K562 (cell line): ENCODE results near the gene MYMX. TPM values are rescaled to one million over a fixed set of nuclear protein-coding genes. Genes with fewer than 3 reads are reported as not detected.

Source experiments
- FOXP4 ChIP-seq: sonication (generic); formaldehyde crosslinking; IDR thresholded peaks from 2 replicates; pipeline ENCODE4 v1.8.0; 2022; ENCODE audit warnings: mild to moderate bottlenecking, missing genetic modification reagents, borderline replicate concordance
- GABPB1 ChIP-seq: sonication (generic); formaldehyde crosslinking; IDR thresholded peaks from 2 replicates; pipeline ENCODE4 v1.8.0; 2022; ENCODE audit warnings: mild to moderate bottlenecking, missing genetic modification reagents
- JUN ChIP-seq, 2 experiments: sonication (generic) in 1 of 2; formaldehyde crosslinking in 1 of 2; IDR thresholded peaks; 2 replicates each; pipeline versions ENCODE4 v1.6.1 to v1.8.0; 2012 to 2022; ENCODE audit warnings: borderline replicate concordance in 2 of 2, mild to moderate bottlenecking in 2 of 2, improper control_type of control experiment in 1 of 2, low read depth in 1 of 2, low read length in 1 of 2, missing genetic modification reagents in 1 of 2
- MTA3 ChIP-seq: fragments of 450-650 bp; formaldehyde crosslinking; IDR thresholded peaks from 2 replicates; pipeline ENCODE4 v1.6.1; 2017; ENCODE audit warnings: mild to moderate bottlenecking, borderline replicate concordance
- SMARCE1 ChIP-seq: fragments of 450-650 bp; IDR thresholded peaks from 2 replicates; pipeline ENCODE4 v1.7.1; 2016; ENCODE audit warnings: mild to moderate bottlenecking
- STAT6 ChIP-seq: sonication (generic); formaldehyde crosslinking; IDR thresholded peaks from 2 replicates; pipeline ENCODE4 v1.8.1; 2023; ENCODE audit warnings: mild to moderate bottlenecking, missing genetic modification reagents
- TFAP4 ChIP-seq: sonication (generic); formaldehyde crosslinking; IDR thresholded peaks from 2 replicates; pipeline ENCODE4 v1.8.0; 2022; ENCODE audit warnings: missing genetic modification reagents, mild to moderate bottlenecking, moderate library complexity, borderline replicate concordance
- WHSC1 ChIP-seq: IDR thresholded peaks from one replicate; pipeline ENCODE4 v1.6.1; 2012; ENCODE audit warnings: low read length, control low read depth, inconsistent platforms
- ZMIZ1 ChIP-seq, 2 experiments: fragments of 150-350 bp in 1 of 2; IDR thresholded peaks; 2 replicates each; pipeline ENCODE4 v1.6.1; 2012 to 2016; ENCODE audit warnings: low read depth in 2 of 2, low read length in 2 of 2, mild to moderate bottlenecking in 1 of 2, moderate library complexity in 1 of 2
- ZNF609 ChIP-seq: sonication (generic); formaldehyde crosslinking; IDR thresholded peaks from 2 replicates; pipeline ENCODE4 v1.8.1; 2023; ENCODE audit warnings: missing genetic modification reagents, mild to moderate bottlenecking, borderline replicate concordance
- ZNF695 ChIP-seq: fragments of 450-650 bp; formaldehyde crosslinking; IDR thresholded peaks from 2 replicates; pipeline ENCODE4 v1.4.0; 2020; ENCODE audit warnings: mild to moderate bottlenecking, moderate library complexity
- polyA plus RNA-seq, 8 experiments: library from polyadenylated mRNA; depleted of rRNA in 4 of 8; stranded (reverse) in 5 of 8; unstranded in 3 of 8; fragments of >200 nt; fragmentation: Nextera tagmentation in 2 of 8; fragmentation: Illumina TruSeq in 1 of 8; extraction: Ambion mirVana in 2 of 8; extraction: Trizol in 1 of 8; gene quantifications; 2 replicates each; pipeline versions ENCODE4 v1.2.1 to v1.2.3, GENCODE V29; 2011 to 2014; ENCODE audit warnings: inconsistent platforms in 1 of 8, missing spikeins in 1 of 8
- total RNA-seq, 7 experiments: library from RNA; depleted of rRNA in 6 of 7; stranded (reverse); fragments of >200 nt in 6 of 7; fragmentation: Illumina TruSeq in 2 of 7; extraction: Trizol in 2 of 7; gene quantifications; 2 replicates each; pipeline versions ENCODE4 v1.2.1 to v1.2.3, GENCODE V29; 2011 to 2021; ENCODE audit warnings: low replicate concordance in 1 of 7

Gene MYMX
- total and polyA plus RNA-seq, 9 of the 15 experiments (the other 6 are each of a cell fraction or from before 2014, with no cell fraction given) = 0.12 TPM; not detected in 8

- no peak for TF ChIP-seq ZMIZ1 (IDR thresholded peaks at IDR 0.05; ENCODE audit: low read depth in 2 of 2, low read length in 2 of 2)
- no peak for TF ChIP-seq ZNF695
- TF ChIP-seq WHSC1 = peak; percentile 61
- peak; percentile 74; the same call in 1 of the 2 replicates for TF ChIP-seq FOXP4 (CRISPR knock-in tag)
- peak; percentile 62 for TF ChIP-seq ZNF609 (CRISPR knock-in tag)
- TF ChIP-seq MTA3 = no peak
- TF ChIP-seq TFAP4 (CRISPR knock-in tag) = 0 out of 2 replicates have a peak, but pooled peaks have one; percentile 25
- peak; percentile 15; the same call in 1 of the 2 replicates for TF ChIP-seq GABPB1 (CRISPR knock-in tag)
- TF ChIP-seq SMARCE1 = no peak
- no peak for TF ChIP-seq STAT6
- no peak for TF ChIP-seq JUN (IDR thresholded peaks at IDR 0.05; ENCODE audit: borderline replicate concordance, low read depth, low read length)
- TF ChIP-seq JUN (CRISPR knock-in tag; IDR thresholded peaks at IDR 0.05; ENCODE audit: borderline replicate concordance) = no peak
These were observed 38.5 kb downstream of the MYMX start (continued) for GRCh38 chr6:44255105-44255808.
